ENCODE data around the gene ACTA1. TPM values are rescaled to one million over a fixed set of nuclear protein-coding genes. Genes with fewer than 3 reads are reported as not detected.

The ACTA1 gene
- total and polyA plus RNA-seq, 10 of the 15 experiments (the other 5 are each of a cell fraction or from before 2014, with no cell fraction given) = 0.05 to 0.35 (median 0.12) TPM; not detected in 7

GRCh38 chr1:229433364-229434004 lies 410 bp downstream of the ACTA1 start:
- Histone ChIP-seq H3K4me1 (ENCODE audit: control insufficient read depth, insufficient read depth, low read length) (no peaks in the 10 kb centered on the region), H3K79me2 (ENCODE audit: control insufficient read depth, insufficient read depth, low read length) (no peaks in the 10 kb centered on the region), H3K9ac (ENCODE audit: control insufficient read depth, insufficient read depth, low read length) (no peak overlapping the region), H3K27me3 (replicated peaks in 1 of 2; ENCODE audit: control insufficient read depth in 2 of 2, insufficient read depth in 2 of 2, low read length in 1 of 2) (peaks cover 12 to 14% of the 10 kb centered on the region in 2 experiments), H4K20me1 (ENCODE audit: control insufficient read depth, insufficient read depth) (peaks cover 4% of the 10 kb centered on the region; the same call in 1 of the 2 replicates), H3K4me2 (ENCODE audit: control insufficient read depth, insufficient read depth) (no peak overlapping the region), H3K4me3 (no peak overlapping the region), H2AFZ (ENCODE audit: control insufficient read depth, low read depth, low read length) (no peak overlapping the region), H3K36me3 (ENCODE audit: control insufficient read depth in 2 of 2, insufficient read depth in 2 of 2, low read length in 1 of 2) (no peaks in the 10 kb centered on the region), H3K27ac (ENCODE audit: control insufficient read depth, insufficient read depth) (no peak overlapping the region), H3K9me3 (replicated peaks; ENCODE audit: control insufficient read depth, insufficient read depth, low read length) (peaks cover 8% of the 10 kb centered on the region; the same call in 1 of the 3 replicates)
- POLR2A ChIA-PET = no interaction called here
- SMC1A ChIA-PET (ENCODE audit: uncharacterized antibody, unreplicated experiment) = no interaction called here
- FAIRE-seq (no peak), ATAC-seq (no peak), DNase-seq (ENCODE audit: low read depth, low spot score) (no peak)
- in situ Hi-C loops (cut with MboI) (no loop called here), intact Hi-C loops (cut with micrococcal nuclease; ENCODE audit: unreplicated experiment) (no loop called here)
- RAD21 ChIA-PET (ENCODE audit: unreplicated experiment) = no interaction called here
- WGBS (ENCODE audit: insufficient coverage, insufficient replicate concordance, low lambda C conversion rate, missing lambda C conversion rate) = 43% methylated on average over 18 of the region's 19 CpGs
- BruUV-seq (replicated peaks) = no TSS peak
- CTCF ChIA-PET = no interaction called here
- TF ChIP-seq TCF3 (IDR thresholded peaks at IDR 0.05; ENCODE audit: borderline replicate concordance, insufficient read depth, low read depth, low read length) (no peak), ZSCAN29 (IDR thresholded peaks at IDR 0.05) (no peak), POLR2AphosphoS5 (IDR thresholded peaks at IDR 0.05; ENCODE audit: low read length) (no peak), NFXL1 (IDR thresholded peaks at IDR 0.05; ENCODE audit: borderline replicate concordance) (no peak), BCL11A (IDR thresholded peaks at IDR 0.05; ENCODE audit: low read depth, low read length) (no peak), GABPA (IDR thresholded peaks at IDR 0.05; ENCODE audit: low read depth) (no peak), MXI1 (IDR thresholded peaks at IDR 0.05; ENCODE audit: low read depth, low read length) (no peak), CUX1 (IDR thresholded peaks at IDR 0.05; ENCODE audit: insufficient replicate concordance, low read depth, low read length) (no peak), MYB (IDR thresholded peaks at IDR 0.05; ENCODE audit: borderline replicate concordance, low read depth, low read length) (no peak), ZBTB4 (CRISPR knock-in tag; IDR thresholded peaks at IDR 0.05) (no peak), E4F1 (IDR thresholded peaks at IDR 0.05; ENCODE audit: borderline replicate concordance, partially characterized antibody) (no peak), RFX5 (IDR thresholded peaks at IDR 0.05; ENCODE audit: low read depth, low read length) (no peak), MYC (IDR thresholded peaks at IDR 0.05; ENCODE audit: insufficient read depth, insufficient read length, insufficient replicate concordance, low read length, severe bottlenecking) (no peak)

Data from GM12878 (cell line).